Daoy (cell line): ENCODE results near the gene ASTN2. TPM values are rescaled to one million over a fixed set of nuclear protein-coding genes. Genes with fewer than 3 reads are reported as not detected.

Experiments
- DNase-seq: peaks from one replicate; pipeline ENCODE4 v3.0.0-alpha.2; 2015; ENCODE audit warnings: low read depth
- total RNA-seq: library from RNA; depleted of rRNA; stranded (reverse); fragments of >200 nt; shearing (Covaris generic); gene quantifications from 2 replicates; pipeline ENCODE4 v1.2.3, GENCODE V29; 2014

Gene ASTN2
- total RNA-seq, 1 experiment from 2014 or later: 5.7 TPM

GRCh38 chr9:116390303-116391228 is 1024.3 kb downstream of the ASTN2 start:
- DNase-seq: no peak

GRCh38 chr9:116389541-116390302 is 1025.1 kb downstream of the ASTN2 start:
- peak; percentile 14 for DNase-seq

- no peak for DNase-seq
Observed at GRCh38 chr9:116387934-116388698, 1026.7 kb downstream of the ASTN2 start.

GRCh38 chr9:116383936-116384335 is 1030.9 kb downstream of the ASTN2 start:
- peak; percentile 16 for DNase-seq

- no peak for DNase-seq
Observed at GRCh38 chr9:116383133-116383532, 1031.7 kb downstream of the ASTN2 start.

GRCh38 chr9:116382053-116382452 is 1032.8 kb downstream of the ASTN2 start:
- no peak for DNase-seq

- no peak for DNase-seq
Observed at GRCh38 chr9:116381350-116381749, 1033.5 kb downstream of the ASTN2 start.

- DNase-seq: no peak
Observed at GRCh38 chr9:116380496-116380995, 1034.3 kb downstream of the ASTN2 start.

GRCh38 chr9:116379821-116380220 is 1035.0 kb downstream of the ASTN2 start:
- DNase-seq: no peak

- no peak for DNase-seq
Observed at GRCh38 chr9:116378873-116379272, 1036.0 kb downstream of the ASTN2 start.

GRCh38 chr9:116377179-116377798 is 1037.6 kb downstream of the ASTN2 start:
- peak; percentile 95 for DNase-seq
